ENCODE measurements around the gene EPHA8.

Gene EPHA8

DNA sequence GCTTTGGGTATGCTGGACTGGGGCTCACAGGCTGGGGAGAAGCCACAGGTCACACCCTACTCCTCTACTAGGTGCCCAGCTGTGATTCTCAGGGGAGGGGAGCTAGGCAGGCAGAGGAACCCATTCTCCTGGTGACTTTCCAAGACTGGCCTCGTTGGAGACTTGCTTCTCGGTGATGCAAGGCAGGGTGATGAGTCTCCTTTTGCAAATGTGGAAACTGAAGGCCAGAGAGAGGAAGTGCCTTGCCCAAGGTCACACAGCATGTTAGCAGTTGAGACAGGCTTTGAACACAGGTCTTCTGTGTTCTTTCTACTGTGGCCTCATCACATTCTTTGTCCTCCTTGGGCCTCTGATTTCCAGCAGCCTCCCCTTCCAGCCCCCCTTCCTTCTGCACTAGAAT, 52.6 kb downstream of the EPHA8 start:
- H3K36me3 ChIP-seq (ENCODE audit: control insufficient read depth in 4 of 4, insufficient read depth in 4 of 4, low read length in 3 of 4), result no peaks in the 10 kb centered on the region
- H3K4me3 ChIP-seq (ENCODE audit: control insufficient read depth in 1 of 7, extremely low read depth in 1 of 7, insufficient read depth in 4 of 7, low read depth in 2 of 7, low read length in 6 of 7), result no peak overlapping the region
- DNase-seq, result no peak
- peaks cover 0 to 69% (median 9%) of the 10 kb centered on the region in 5 experiments for H3K27me3 ChIP-seq (replicated peaks in 2 of 5; ENCODE audit: control insufficient read depth in 4 of 5, insufficient read depth in 5 of 5, low read length in 4 of 5)
- H3K9me3 ChIP-seq (ENCODE audit: control extremely low read depth in 1 of 5, control insufficient read depth in 4 of 5, insufficient read depth in 2 of 5, low read depth in 1 of 5, low read length in 4 of 5), result no peaks in the 10 kb centered on the region
- 80% methylated on average over 2 of the region's 2 CpGs for WGBS (ENCODE audit: insufficient coverage)
- H3K4me1 ChIP-seq (ENCODE audit: control extremely low read depth in 1 of 4, control insufficient read depth in 4 of 4, insufficient read depth in 4 of 4, low read length in 3 of 4), result no peaks in the 10 kb centered on the region
- no peak overlapping the region for H3K27ac ChIP-seq (ENCODE audit: insufficient read depth in 1 of 2, low read depth in 1 of 2, low read length in 2 of 2, poor library complexity in 1 of 2, severe bottlenecking in 2 of 2)
- ChIA-PET CTCF (no interaction called here), POLR2A (no interaction called here)

DNA sequence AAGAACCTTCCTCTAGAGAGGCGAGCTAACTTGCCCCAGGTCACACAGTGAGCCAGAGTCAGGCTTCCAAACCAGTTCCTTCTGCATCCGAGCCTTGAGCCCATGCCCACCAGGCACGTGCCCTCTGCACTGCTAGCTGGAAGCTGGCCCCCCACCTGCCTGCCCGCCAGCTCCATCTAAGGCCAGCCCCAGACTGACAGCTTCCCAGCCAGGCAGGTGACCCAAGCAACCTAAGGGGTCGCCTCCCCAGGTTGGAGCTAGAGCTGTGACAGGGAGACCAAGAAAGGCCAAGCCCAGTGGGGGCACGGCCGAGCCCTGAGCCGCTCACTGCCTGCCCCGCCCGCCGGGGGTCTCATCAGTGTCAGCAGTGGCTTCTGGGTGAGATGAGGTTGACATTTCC, 53.3 kb downstream of the EPHA8 start:
- Histone ChIP-seq H3K4me3 (ENCODE audit: control insufficient read depth in 1 of 7, extremely low read depth in 1 of 7, insufficient read depth in 4 of 7, low read depth in 2 of 7, low read length in 6 of 7) (no peak overlapping the region), H3K27me3 (replicated peaks in 2 of 5; ENCODE audit: control insufficient read depth in 4 of 5, insufficient read depth in 5 of 5, low read length in 4 of 5) (peaks cover 0 to 73% (median 9%) of the 10 kb centered on the region in 5 experiments), H3K36me3 (ENCODE audit: control insufficient read depth in 4 of 4, insufficient read depth in 4 of 4, low read length in 3 of 4) (no peaks in the 10 kb centered on the region), H3K4me1 (ENCODE audit: control extremely low read depth in 1 of 4, control insufficient read depth in 4 of 4, insufficient read depth in 4 of 4, low read length in 3 of 4) (no peaks in the 10 kb centered on the region), H3K27ac (ENCODE audit: insufficient read depth in 1 of 2, low read depth in 1 of 2, low read length in 2 of 2, poor library complexity in 1 of 2, severe bottlenecking in 2 of 2) (no peak overlapping the region), H3K9me3 (ENCODE audit: control extremely low read depth in 1 of 5, control insufficient read depth in 4 of 5, insufficient read depth in 2 of 5, low read depth in 1 of 5, low read length in 4 of 5) (no peaks in the 10 kb centered on the region)
- CTCF ChIA-PET, result no interaction called here
- no peak for DNase-seq
- 68% methylated on average over 10 of the region's 11 CpGs for WGBS (ENCODE audit: insufficient coverage)
- POLR2A ChIA-PET, result no interaction called here

DNA sequence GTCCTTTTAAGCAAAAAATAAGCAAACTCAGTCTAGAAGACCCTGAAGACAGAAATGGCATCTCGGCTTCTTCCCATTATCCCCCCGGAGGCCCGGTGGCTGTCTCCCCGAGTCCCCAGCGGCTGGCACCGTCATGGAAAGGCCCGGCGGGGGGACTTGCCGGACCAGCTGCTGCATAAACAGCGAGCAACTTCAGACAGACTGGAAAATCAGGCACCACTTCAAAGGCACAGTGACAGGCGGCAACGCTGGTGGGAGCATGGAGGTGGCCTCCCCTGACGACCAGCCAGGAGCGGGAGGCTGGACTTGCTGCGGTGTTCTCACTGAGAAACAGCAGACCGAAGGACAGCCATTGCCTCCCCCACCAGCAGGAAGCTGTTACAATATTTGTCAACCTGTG, 54.8 kb downstream of the EPHA8 start:
- ChIA-PET CTCF (no interaction called here), POLR2A (no interaction called here)
- H3K9me3 ChIP-seq (ENCODE audit: control extremely low read depth in 1 of 5, control insufficient read depth in 4 of 5, insufficient read depth in 2 of 5, low read depth in 1 of 5, low read length in 4 of 5), result no peaks in the 10 kb centered on the region
- DNase-seq, result no peak
- no peaks in the 10 kb centered on the region for H3K4me1 ChIP-seq (ENCODE audit: control extremely low read depth in 1 of 4, control insufficient read depth in 4 of 4, insufficient read depth in 4 of 4, low read length in 3 of 4)
- H3K4me3 ChIP-seq (ENCODE audit: control insufficient read depth in 1 of 7, extremely low read depth in 1 of 7, insufficient read depth in 4 of 7, low read depth in 2 of 7, low read length in 6 of 7), result no peak overlapping the region
- H3K27ac ChIP-seq (ENCODE audit: insufficient read depth in 1 of 2, low read depth in 1 of 2, low read length in 2 of 2, poor library complexity in 1 of 2, severe bottlenecking in 2 of 2), result no peak overlapping the region
- no peaks in the 10 kb centered on the region for H3K36me3 ChIP-seq (ENCODE audit: control insufficient read depth in 4 of 4, insufficient read depth in 4 of 4, low read length in 3 of 4)
- H3K27me3 ChIP-seq (replicated peaks in 2 of 5; ENCODE audit: control insufficient read depth in 4 of 5, insufficient read depth in 5 of 5, low read length in 4 of 5), result peaks cover 0 to 75% (median 9%) of the 10 kb centered on the region in 5 experiments
- WGBS (ENCODE audit: insufficient coverage), result 51% methylated on average over 15 of the region's 16 CpGs

DNA sequence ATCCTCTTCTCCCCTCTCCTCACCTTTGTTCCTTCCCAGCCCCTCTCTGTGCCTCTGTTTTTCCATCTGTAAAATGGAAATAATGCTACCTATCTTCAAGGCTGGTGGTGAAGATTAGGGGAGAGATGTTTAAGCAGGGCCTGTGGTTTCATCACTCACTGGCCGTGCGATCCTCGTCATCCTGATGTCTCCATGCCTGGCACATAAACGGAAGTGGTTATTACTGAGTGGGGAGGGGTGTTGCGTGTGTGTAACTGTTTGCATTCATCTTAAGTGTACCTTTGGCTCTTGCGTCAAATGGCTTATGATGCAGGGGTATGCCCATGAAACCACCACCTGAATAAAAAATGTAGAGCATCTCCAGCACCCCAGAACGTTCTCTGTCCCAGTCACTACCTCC, 56.0 kb downstream of the EPHA8 start:
- Histone ChIP-seq H3K9me3 (ENCODE audit: control extremely low read depth in 1 of 5, control insufficient read depth in 4 of 5, insufficient read depth in 2 of 5, low read depth in 1 of 5, low read length in 4 of 5) (no peaks in the 10 kb centered on the region), H3K4me1 (ENCODE audit: control extremely low read depth in 1 of 4, control insufficient read depth in 4 of 4, insufficient read depth in 4 of 4, low read length in 3 of 4) (no peaks in the 10 kb centered on the region), H3K27ac (ENCODE audit: insufficient read depth in 1 of 2, low read depth in 1 of 2, low read length in 2 of 2, poor library complexity in 1 of 2, severe bottlenecking in 2 of 2) (no peak overlapping the region), H3K27me3 (replicated peaks in 2 of 5; ENCODE audit: control insufficient read depth in 4 of 5, insufficient read depth in 5 of 5, low read length in 4 of 5) (peaks cover 0 to 76% (median 7%) of the 10 kb centered on the region in 5 experiments), H3K36me3 (ENCODE audit: control insufficient read depth in 4 of 4, insufficient read depth in 4 of 4, low read length in 3 of 4) (no peaks in the 10 kb centered on the region), H3K4me3 (ENCODE audit: control insufficient read depth in 1 of 7, extremely low read depth in 1 of 7, insufficient read depth in 4 of 7, low read depth in 2 of 7, low read length in 6 of 7) (no peak overlapping the region)
- WGBS (ENCODE audit: insufficient coverage), result 64% methylated on average over 4 of the region's 7 CpGs
- POLR2A ChIA-PET, result no interaction called here
- CTCF ChIA-PET, result no interaction called here
- DNase-seq, result peak in 2 of 3 donors; percentile 34 to 46

DNA sequence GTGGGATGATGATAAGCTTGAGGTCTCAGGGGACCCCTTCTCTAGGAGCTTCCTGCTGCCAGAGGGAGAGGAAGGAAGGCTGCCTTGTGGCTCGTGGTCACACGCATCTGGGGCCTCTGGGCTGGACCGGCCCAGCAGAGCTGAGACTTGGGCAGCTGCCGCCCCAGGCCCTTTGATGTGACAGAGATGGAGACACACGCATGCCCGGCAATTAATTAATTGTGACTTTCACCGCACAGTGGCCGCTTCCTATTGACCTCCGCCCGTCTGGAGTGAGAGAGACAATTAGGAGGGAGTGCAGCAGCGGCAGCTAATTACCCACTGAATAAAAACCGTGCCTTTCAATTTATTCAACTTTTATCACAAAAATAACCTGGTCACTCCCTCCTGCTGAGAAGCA, 56.5 kb downstream of the EPHA8 start:
- 58% methylated on average over 10 of the region's 12 CpGs for WGBS (ENCODE audit: insufficient coverage)
- POLR2A ChIA-PET, result no interaction called here
- no peaks in the 10 kb centered on the region for H3K36me3 ChIP-seq (ENCODE audit: control insufficient read depth in 4 of 4, insufficient read depth in 4 of 4, low read length in 3 of 4)
- CTCF ChIA-PET, result no interaction called here
- H3K27ac ChIP-seq (ENCODE audit: insufficient read depth in 1 of 2, low read depth in 1 of 2, low read length in 2 of 2, poor library complexity in 1 of 2, severe bottlenecking in 2 of 2), result no peak overlapping the region
- no peak for DNase-seq
- peaks cover 0 to 73% (median 7%) of the 10 kb centered on the region in 5 experiments for H3K27me3 ChIP-seq (replicated peaks in 2 of 5; ENCODE audit: control insufficient read depth in 4 of 5, insufficient read depth in 5 of 5, low read length in 4 of 5)
- H3K4me1 ChIP-seq (ENCODE audit: control extremely low read depth in 1 of 4, control insufficient read depth in 4 of 4, insufficient read depth in 4 of 4, low read length in 3 of 4), result no peaks in the 10 kb centered on the region
- no peaks in the 10 kb centered on the region for H3K9me3 ChIP-seq (ENCODE audit: control extremely low read depth in 1 of 5, control insufficient read depth in 4 of 5, insufficient read depth in 2 of 5, low read depth in 1 of 5, low read length in 4 of 5)
- no peak overlapping the region for H3K4me3 ChIP-seq (ENCODE audit: control insufficient read depth in 1 of 7, extremely low read depth in 1 of 7, insufficient read depth in 4 of 7, low read depth in 2 of 7, low read length in 6 of 7)

DNA sequence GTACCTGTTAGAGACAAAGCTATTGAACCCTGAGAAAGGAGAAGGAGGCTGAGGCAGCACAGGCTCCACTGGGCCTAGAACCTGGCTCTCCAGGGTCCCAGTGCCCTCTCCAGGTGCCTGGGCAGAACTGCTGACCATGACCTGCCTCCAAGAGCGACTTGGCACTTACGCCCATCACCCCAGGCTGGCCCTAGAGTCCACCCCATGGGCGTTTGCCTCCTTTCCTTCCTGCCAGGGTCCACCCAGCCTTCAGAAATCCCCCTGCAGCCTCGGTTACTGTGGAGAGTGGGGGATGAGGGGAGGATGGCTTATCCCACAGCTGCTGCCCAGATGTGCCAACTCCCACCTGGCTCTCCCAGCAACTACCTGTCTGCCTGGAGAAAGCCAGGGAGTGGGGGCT, 58.5 kb downstream of the EPHA8 start:
- H3K4me3 ChIP-seq (ENCODE audit: control insufficient read depth in 1 of 7, extremely low read depth in 1 of 7, insufficient read depth in 4 of 7, low read depth in 2 of 7, low read length in 6 of 7), result no peak overlapping the region
- no peaks in the 10 kb centered on the region for H3K36me3 ChIP-seq (ENCODE audit: control insufficient read depth in 4 of 4, insufficient read depth in 4 of 4, low read length in 3 of 4)
- DNase-seq, result no peak
- H3K27me3 ChIP-seq (replicated peaks in 2 of 5; ENCODE audit: control insufficient read depth in 4 of 5, insufficient read depth in 5 of 5, low read length in 4 of 5), result peaks cover 0 to 77% (median 10%) of the 10 kb centered on the region in 5 experiments
- ChIA-PET CTCF (no interaction called here), POLR2A (no interaction called here)
- no CpG with 5 or more reads among the region's 4 CpGs for WGBS (ENCODE audit: insufficient coverage)
- no peaks in the 10 kb centered on the region for H3K4me1 ChIP-seq (ENCODE audit: control extremely low read depth in 1 of 4, control insufficient read depth in 4 of 4, insufficient read depth in 4 of 4, low read length in 3 of 4)
- no peak overlapping the region for H3K27ac ChIP-seq (ENCODE audit: insufficient read depth in 1 of 2, low read depth in 1 of 2, low read length in 2 of 2, poor library complexity in 1 of 2, severe bottlenecking in 2 of 2)
- peaks cover 0 to 2% (median 0%) of the 10 kb centered on the region in 5 experiments for H3K9me3 ChIP-seq (ENCODE audit: control extremely low read depth in 1 of 5, control insufficient read depth in 4 of 5, insufficient read depth in 2 of 5, low read depth in 1 of 5, low read length in 4 of 5)

DNA sequence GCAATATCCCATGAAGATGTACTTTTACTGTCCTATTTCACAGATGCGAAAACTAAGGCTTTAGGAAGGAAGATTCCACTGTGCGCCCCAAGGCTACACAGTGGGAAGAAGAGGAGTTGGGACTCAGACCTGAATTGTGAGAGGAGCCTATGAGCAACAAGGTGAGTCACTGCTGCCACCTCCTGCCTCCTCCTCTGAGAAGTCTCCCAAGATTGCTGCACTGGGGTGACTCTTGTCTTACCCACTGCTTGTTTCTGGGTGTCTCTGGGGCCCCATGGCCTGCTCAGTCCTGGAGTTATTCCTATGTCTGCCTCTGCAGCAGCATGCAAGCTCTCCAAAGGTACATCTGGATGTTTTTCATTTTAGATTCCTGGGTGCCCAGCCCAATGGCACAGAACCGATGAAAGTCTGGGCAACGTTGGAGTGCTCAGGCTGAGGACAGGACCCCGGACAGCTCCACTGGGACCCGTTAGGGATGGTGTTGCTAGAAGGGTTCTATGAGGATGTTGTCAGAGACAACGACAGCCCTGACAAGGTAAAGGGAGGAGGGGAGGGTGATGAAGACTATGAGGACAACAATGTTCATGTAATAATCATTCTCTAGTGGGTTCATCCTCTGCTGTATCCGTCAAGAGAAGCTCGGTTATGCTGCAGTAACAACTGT, 62.1 kb downstream of the EPHA8 start:
- CTCF ChIA-PET, result interaction anchor here (0.9 kb wide), 1 partner anchor 17 kb away, joined by 4 read pairs; no protein-coding TSS in a partner anchor
- H3K36me3 ChIP-seq (ENCODE audit: control insufficient read depth in 4 of 4, insufficient read depth in 4 of 4, low read length in 3 of 4), result no peaks in the 10 kb centered on the region
- peaks cover 0 to 75% (median 9%) of the 10 kb centered on the region in 5 experiments for H3K27me3 ChIP-seq (replicated peaks in 2 of 5; ENCODE audit: control insufficient read depth in 4 of 5, insufficient read depth in 5 of 5, low read length in 4 of 5)

More for the DNA sequence above, 62.1 kb downstream of the EPHA8 start:
- POLR2A ChIA-PET, result no interaction called here
- DNase-seq, result peak in 2 of 3 donors; percentile 8 to 10
- no peak overlapping the region for H3K4me3 ChIP-seq (ENCODE audit: control insufficient read depth in 1 of 7, extremely low read depth in 1 of 7, insufficient read depth in 4 of 7, low read depth in 2 of 7, low read length in 6 of 7)
- no peaks in the 10 kb centered on the region for H3K4me1 ChIP-seq (ENCODE audit: control extremely low read depth in 1 of 4, control insufficient read depth in 4 of 4, insufficient read depth in 4 of 4, low read length in 3 of 4)
- peaks cover 0 to 2% (median 0%) of the 10 kb centered on the region in 5 experiments for H3K9me3 ChIP-seq (ENCODE audit: control extremely low read depth in 1 of 5, control insufficient read depth in 4 of 5, insufficient read depth in 2 of 5, low read depth in 1 of 5, low read length in 4 of 5)
- 40% methylated on average over 9 of the region's 9 CpGs for WGBS (ENCODE audit: insufficient coverage)
- H3K27ac ChIP-seq (ENCODE audit: insufficient read depth in 1 of 2, low read depth in 1 of 2, low read length in 2 of 2, poor library complexity in 1 of 2, severe bottlenecking in 2 of 2), result no peak overlapping the region
